HG03575 (cell line): ENCODE data around the gene TNNI3K.

Experiments
- ATAC-seq: cut with Tn5 transposase; IDR thresholded peaks from one replicate; pipeline ENCODE4 v1.9.1; 2021; ENCODE audit not compliant: unreplicated experiment, insufficient number of reproducible peaks, low FRiP score; ENCODE audit errors: extremely low read depth

Gene TNNI3K

DNA sequence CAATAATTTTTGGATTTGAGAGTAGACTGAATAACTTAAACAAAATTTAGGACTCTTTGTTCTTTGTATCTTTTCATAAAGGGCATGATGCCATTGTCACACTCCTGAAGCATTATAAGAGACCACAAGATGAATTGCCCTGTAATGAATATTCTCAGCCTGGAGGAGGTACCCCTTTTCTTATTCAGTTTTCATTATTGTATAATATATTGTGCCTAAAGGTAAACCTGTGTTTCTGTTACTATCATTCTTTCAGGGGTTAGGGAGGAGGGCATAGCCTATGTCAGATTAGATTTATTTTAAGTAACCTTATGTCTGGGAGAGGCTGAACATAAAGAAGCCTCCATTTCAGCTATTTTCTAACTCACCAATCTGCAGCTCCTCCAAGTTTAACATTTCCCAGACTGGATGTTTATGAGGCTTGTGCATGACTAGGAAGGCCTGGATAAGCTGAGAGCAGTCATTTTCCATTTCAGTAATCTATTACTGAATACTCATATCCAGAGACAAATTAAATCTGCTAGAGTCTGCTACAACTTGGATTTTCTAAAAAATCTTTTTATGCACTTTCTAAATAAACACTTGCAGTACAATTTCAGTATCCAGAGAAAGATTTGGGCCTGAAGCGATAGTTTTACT is 132.1 kb downstream of the TNNI3K start:
- ATAC-seq: no peak

DNA sequence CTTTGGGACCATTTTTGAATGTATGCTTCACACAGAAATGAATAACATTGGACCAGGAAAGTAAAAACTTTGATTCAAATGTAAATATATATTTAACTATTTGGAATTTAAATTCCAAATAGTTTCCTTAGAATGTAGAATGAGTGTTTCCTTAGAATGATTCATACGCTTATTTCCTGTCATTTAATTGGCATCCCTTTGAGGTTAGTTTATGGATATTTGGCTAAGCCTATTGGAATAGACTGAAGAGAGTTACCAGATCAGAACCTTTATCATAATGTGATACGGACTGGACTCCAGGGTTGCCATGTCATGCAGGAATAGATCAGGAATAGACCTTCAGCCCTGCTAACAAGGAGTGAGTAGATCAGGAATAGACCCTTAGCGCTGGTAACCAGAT is 133.1 kb downstream of the TNNI3K start:
- no peak for ATAC-seq

DNA sequence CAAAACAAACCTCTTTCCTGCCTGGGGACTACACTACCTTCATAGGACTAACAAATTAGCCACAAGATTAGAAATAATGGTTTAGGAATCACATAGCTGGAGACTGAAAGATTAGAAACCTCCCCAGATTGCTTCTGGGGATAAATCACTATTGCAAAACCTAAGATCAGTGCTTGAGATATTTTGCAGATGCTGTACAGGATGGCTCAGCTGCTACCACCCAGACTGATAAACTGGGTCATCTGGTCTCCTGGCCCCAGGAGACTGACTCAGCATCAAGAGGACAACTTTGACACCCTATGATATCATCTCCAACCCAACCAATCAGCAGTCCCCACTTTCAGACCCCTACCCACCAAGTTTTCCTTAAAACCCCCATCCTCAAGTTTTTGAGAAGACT is 140.2 kb downstream of the TNNI3K start:
- ATAC-seq: no peak

DNA sequence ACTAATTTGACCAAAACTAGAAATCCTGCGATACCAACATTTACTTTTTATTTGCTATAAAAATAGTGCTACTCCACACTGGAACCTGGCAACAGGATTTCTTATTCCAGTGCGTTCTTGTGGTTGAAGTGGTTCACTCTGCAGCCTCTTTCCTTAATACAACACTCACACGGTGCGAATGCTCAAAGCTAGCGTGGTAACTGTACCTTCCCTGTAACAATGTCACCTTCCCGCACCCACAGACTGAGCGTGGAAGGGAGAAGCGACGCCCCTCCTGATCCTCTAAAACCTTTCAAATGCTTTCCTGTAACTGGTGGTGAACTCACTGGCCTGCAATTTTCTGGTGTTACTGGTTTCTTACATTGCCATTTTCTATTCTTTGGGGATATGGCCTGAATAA is 145.1 kb downstream of the TNNI3K start:
- ATAC-seq: no peak

DNA sequence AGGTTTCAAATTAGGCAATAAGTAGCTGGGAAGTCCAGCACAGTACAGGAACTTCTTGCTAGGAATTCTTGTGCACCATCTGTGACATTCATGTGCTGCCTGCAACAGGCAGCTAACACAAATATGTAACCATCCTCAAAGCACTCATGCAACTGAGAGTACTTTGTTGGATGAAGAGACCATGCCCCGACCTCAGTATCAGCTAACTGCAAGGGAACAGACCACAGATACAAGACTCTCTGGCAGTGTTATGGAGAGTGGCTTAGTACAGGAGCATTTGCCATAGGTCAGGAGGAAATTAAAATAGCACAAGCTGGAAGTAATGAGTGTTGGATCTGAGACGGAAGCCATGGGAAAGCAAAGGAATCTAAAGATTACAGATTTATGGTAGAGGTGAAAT is 153.7 kb downstream of the TNNI3K start:
- ATAC-seq: no peak

DNA sequence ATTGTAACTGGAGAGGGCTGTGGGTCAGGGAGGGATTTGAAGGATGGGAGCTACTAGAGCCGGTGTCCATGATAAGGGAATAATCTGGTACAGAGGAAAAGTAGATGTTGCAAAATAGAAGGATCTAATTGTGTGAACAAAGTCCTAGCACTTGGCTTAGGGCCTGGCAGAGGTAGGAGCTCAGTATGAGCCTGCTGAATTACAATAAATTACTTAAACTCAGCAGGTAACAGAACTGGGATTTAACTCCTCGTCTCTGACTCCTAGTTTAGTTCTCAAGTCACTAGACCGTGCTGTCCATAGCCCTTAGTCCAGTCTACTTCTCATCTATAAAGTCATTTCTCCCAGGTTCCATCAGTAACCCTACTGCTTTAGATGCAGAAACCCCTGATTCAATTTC is 157.0 kb downstream of the TNNI3K start:
- no peak for ATAC-seq

DNA sequence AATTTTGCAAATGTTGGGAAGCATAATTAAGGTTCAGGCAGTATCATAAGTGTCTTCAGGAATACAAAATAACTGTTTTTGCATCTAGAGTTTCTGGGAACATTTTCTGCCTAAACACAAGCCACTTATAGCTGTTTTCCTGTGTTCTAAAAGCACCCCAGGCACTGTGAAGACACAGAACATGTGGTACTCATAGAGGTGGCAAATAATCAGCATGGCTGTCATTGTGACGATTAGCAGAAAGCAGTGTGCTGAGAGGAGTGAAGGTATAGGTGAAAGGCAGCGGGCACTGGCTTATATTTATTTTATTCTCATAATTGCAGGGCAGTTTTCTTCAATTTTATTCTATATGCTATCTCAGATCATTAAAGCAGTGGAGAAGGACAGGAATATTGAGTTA is 157.7 kb downstream of the TNNI3K start:
- no peak for ATAC-seq

DNA sequence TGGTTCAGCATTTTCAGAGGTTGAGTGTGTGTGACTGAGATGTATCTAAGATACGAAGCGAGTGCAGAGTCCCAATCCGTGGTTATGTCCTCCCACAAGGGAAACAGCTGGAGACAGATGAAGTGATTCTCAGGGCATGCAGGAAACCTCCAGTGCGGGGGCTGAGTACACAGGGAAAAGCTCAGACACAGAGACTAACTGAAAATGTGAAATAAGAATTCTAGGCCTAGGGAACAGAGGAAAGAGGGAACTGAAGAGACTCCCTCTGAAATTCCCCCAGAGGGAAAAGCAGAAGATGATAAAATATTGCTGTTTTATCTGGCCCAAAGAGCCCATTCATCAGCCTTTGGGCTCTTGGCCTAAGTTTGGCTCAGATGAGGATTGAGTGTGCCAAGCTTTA is 160.4 kb downstream of the TNNI3K start:
- no peak for ATAC-seq

DNA sequence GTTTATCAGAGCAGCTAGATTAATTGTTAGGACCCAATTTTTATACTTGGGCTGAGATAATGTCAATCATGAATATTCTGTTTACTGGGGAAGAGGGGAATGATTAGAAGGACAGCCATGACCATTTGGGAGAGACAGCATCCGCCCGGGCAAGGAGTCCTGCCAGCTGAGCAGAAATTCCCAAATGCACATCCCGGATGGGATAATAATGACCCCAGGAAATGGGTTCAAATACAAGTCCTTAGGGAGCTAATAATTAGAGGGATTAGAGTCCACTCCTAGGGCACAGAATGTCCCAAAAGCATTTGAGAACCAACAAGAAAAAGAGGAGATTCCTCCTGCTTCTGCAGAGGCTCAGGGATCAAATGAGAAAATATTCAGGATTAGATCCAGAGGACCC is 161.3 kb downstream of the TNNI3K start:
- ATAC-seq: no peak

DNA sequence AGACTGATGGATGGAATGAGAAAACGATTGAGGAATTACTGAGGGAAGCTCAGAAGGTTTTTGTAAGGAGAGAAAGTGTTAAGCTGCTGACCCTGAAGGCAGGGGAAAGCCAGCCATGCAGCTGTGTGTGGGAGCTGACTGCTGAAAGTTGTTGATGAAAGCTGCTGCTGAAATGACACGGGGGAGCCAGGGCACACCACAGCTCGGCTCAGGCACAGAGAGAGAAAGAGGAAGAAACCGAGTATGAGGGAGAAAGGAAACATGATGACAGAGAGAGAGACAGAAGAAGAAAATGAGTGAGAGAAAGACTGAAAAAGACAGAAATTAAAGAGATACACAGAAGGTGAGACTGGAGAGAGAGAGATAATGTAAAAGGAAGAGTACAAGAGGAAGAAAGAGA is 161.7 kb downstream of the TNNI3K start:
- no peak for ATAC-seq

DNA sequence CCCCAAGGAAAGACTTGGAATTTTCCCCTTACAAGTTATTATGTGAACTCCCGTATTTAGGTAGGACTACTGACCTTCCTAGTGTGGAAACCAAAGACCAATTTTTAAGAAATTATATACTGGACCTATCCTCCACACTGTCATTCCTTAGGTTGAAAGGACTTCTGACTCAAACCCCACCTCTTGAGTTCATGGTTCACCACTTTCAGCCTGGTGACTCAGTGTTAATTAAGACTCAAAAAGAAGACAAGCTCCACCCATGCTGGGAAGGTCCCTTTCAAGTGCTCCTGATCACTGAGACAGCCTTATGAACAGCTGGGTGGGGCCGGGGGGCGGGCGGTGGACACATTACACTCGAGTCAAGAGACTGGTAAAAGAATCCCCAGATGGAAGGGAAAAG is 164.1 kb downstream of the TNNI3K start:
- ATAC-seq: peak; percentile 59

DNA sequence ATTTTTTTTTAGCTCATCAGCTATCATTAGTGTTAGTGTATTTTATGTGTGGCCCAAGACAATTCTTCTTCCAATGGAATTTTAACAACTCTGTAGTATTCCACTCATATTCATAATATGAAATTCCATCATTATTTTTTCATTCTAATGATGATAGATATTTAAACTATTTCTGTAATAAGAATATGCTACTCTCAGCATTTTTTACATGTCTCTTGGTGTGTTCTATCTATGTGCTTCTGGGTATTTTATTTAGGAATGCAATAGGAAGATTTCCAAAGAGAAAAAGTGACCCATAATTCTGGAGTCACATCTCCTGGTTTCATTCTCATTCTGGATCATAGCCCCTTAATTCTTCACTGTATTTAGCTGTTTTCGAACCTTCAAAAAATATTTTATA is 167.7 kb downstream of the TNNI3K start:
- no peak for ATAC-seq

DNA sequence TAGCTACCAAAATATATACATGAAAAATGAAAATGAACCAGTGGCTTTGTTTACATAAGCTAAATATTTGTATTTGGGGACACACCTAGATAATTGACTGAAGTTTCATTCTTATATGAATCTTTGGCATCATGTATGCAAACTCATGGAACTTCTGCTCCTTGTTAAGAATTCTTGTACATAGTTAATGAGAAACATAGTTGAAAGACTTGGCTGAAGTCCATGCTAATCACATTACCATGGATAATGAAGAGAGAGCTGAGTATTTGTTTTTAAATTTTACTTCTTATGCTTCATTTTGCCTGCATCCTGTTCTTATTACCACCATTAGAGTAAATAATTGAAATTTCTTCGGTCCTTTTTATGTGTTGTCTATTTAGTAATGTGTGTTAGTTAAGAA is 168.4 kb downstream of the TNNI3K start:
- ATAC-seq: no peak

DNA sequence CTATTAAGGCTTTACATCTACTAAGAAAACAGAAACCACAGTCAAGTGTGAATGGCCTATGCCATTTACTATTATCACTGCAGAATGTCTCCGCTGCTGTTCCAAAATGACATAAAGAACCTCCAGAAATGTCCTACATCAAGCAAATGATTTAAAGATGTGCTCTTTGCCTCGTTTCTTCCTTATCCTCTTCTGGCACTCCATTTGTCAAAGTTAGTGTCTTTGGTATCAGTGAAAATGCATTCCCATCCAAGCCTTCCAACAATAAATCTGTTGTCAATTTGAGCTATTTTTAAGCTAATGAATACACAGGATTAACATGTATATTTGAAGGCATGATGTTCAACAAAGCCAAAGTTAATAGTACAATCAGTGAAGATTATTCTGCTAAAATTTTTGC is 171.6 kb downstream of the TNNI3K start:
- no peak for ATAC-seq

DNA sequence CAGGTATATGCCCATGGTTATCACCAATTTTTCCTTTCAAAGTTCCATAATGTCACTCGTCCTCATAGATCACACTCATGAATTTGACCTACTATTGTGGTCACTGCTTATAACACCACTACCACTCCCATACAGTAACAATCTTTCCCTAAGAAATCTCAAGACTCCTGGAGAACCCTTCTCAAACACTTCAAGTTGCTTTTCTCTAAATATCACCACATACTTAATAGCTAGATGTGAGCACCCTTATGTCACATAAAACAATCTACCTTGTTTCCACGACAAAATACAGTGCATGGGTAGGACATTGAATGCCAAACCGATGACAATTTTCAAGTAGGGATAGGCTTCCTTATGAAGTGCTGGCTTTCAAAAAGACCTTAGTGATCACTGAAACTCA is 172.7 kb downstream of the TNNI3K start:
- no peak for ATAC-seq

DNA sequence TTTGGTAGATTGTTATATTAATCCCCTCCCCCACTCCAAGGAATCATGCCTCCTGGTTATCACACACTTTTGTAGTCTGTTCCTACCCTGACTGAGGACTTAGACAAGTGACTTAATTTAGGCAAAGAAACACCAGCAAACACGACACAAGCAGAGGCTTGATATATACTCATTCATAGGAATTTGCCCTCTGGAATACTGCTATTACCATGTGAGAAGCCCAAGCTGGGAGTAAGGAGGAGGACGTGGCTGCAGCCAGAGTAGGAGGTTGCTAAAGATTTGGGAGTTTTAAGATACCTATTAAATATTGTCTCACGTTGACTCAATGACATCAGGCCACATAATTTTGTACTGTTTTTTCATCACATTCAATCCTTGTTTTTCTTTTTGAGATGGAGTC is 177.1 kb downstream of the TNNI3K start:
- no peak for ATAC-seq

DNA sequence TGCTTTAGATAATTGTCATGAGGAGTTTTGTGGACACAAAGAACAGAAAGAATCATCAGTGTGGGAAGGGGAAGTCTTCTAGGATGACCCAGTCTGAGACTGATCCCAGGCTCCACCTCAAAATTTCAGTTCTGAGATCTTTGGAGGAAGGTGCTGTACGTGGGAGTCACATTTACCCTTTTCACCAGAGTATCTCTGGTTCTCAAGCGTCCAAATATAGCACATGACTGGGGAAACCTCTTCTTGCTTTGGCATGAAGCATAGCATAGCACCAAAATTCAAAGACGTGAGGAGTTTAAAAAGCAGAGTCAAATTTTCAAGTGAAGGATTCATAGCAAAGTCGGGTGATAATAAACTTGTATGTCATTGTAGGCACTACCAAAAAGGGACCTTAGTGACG is 180.7 kb downstream of the TNNI3K start:
- no peak for ATAC-seq

DNA sequence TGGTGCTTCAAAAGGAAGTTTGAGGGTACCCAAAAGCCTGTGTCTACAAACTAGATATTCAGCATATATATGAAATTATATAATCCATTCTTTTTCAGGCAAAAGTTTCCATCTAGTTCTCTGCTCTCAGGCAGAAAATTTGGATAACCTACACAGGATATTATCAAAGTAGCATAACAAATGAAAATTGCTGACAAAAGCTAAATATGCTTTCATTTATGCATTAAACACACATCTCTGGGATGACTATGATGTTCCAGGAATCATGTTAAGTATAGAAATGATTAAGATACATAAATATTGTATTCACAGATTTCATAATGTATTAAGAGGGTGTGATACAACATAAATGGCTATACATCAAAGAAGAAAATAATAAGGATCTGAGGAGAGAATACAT is 184.4 kb downstream of the TNNI3K start:
- no peak for ATAC-seq

DNA sequence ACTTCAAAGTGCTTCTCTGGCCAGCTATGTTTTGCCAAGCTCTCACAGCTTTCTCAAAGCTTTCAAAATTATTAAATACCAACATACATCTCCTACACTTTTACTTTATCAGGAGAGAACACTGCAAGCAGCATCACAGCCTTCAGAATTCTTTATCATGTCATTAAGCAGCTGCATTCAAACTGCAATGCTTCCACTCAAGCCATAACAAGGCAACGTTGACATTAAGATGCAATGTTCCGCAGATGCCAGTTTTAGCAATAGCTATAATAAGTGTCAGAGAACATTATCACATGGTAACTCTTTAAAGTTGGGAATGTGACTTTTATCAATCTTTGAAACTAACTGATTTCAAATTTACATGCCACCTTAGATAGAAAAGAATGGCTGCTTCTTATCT is 185.3 kb downstream of the TNNI3K start:
- no peak for ATAC-seq

DNA sequence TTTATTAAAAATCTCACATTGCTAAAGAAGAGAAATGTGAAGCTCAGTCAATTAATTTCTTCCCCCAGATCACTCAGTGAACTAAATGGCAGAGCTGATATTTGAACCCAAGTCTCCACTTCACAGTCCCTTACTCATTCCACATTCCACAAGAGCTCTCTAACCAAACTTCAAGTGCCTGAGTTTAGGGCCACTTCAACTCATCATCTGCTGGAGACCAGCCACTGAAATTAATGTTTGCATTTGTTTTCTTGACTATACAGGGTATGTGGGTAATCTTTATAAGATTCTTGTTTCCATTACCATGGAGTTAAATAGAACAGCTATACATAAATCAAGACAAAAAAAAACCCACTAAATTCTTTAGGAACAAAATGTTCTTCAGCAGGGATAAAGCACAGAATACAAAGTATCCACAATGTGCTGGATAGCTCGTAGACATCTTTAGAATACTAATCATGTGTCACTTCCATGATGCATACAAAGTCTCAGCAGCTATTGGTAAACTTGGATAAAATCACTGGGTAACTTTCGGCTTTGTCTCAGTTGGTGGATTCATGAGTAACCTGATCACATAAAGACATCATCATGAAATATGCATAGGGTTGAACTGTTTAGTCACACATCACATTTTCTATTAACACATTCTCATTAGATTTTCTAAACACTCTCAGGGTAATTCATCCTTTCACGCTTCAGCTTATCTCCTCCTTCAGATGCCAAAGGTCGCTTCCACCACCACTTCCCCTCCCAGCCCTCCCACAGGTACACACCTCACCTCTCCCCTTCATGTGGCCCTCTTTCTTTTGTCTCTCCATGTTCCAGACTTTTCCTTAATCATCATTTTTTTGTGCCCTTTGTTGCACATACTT is 187.5 kb downstream of the TNNI3K start:
- no peak for ATAC-seq

DNA sequence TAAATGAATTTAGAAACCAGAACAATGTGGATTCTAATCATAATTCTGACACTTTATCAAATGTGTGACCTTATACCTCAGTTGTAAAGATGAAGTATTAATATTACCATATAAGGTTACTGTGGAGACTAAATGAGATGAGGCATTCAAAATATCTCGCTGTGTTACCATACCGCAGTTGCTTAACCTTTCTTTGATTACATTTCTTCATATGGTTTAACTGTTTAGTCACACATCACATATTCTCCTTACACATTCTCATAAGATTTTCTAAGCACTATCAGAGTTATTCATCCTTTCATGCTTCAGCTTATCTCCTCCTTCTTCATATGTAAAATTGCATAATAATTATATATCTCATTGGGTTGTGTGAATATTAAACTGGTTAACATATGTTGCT is 188.3 kb downstream of the TNNI3K start:
- no peak for ATAC-seq
